ENCODE results near the gene PSD2. TPM values are rescaled to one million over a fixed set of nuclear protein-coding genes. Genes with fewer than 3 reads are reported as not detected.

Gene PSD2
- polyA plus RNA-seq (2013, experiment 1 of 2) = 0.07 TPM
- polyA plus RNA-seq (2013, experiment 2 of 2) = 0.08 TPM

- Histone ChIP-seq H3K23ac (ENCODE audit: low read length in 2 of 2) (no peak within 1 kb of the TSS), H2AFZ (ENCODE audit: low read depth, low read length) (no peak within 1 kb of the TSS), H3K79me1 (replicated peaks; ENCODE audit: low read length, poor library complexity, severe bottlenecking) (no peaks in the 10 kb centered on the region), H2BK120ac (ENCODE audit: low read depth, low read length) (no peak within 1 kb of the TSS), H3K27ac (ENCODE audit: low read length, poor library complexity, severe bottlenecking) (no peak within 1 kb of the TSS), H2BK5ac (ENCODE audit: low read depth, low read length, poor library complexity, severe bottlenecking) (no peak within 1 kb of the TSS), H2BK15ac (ENCODE audit: low read depth, poor library complexity, severe bottlenecking) (no peak within 1 kb of the TSS), H3K14ac (ENCODE audit: low read length in 2 of 2) (no peak within 1 kb of the TSS), H3K36me3 (ENCODE audit: control insufficient read depth in 1 of 2, insufficient read depth in 2 of 2, low read depth in 1 of 2, low read length in 2 of 2) (no peaks in the 10 kb centered on the region), H3K4me1 (ENCODE audit: control insufficient read depth, insufficient read depth, low read depth, low read length) (peaks cover 14% of the 10 kb centered on the region), H4K91ac (ENCODE audit: low read length) (no peak within 1 kb of the TSS), H2AK5ac (ENCODE audit: low read length, severe bottlenecking) (no peak within 1 kb of the TSS), H3K4me3 (ENCODE audit: insufficient read depth in 1 of 2, low read depth in 1 of 2, low read length in 2 of 2) (peak within 1 kb of the TSS in 1 of 2 experiments; percentile 42), H3K4me2 (ENCODE audit: low read length, poor library complexity, severe bottlenecking) (peak within 1 kb of the TSS; percentile 70), H3K9me3 (ENCODE audit: control insufficient read depth, low read length) (peaks cover 4% of the 10 kb centered on the region), H4K8ac (ENCODE audit: low read length) (no peak within 1 kb of the TSS), H3K27me3 (ENCODE audit: control insufficient read depth in 1 of 2, insufficient read depth in 1 of 2, low read length in 2 of 2) (peaks cover 73 to 83% of the 10 kb centered on the region in 2 experiments), H2BK12ac (ENCODE audit: low read length in 2 of 2) (no peak within 1 kb of the TSS), H3K18ac (ENCODE audit: low read depth in 1 of 2, low read length in 2 of 2) (no peak within 1 kb of the TSS), H3K9ac (ENCODE audit: low read length) (no peak within 1 kb of the TSS), H3K4ac (ENCODE audit: low read depth in 1 of 2, low read length in 2 of 2) (no peak within 1 kb of the TSS)
- no peak for DNase-seq
- WGBS = 4% methylated on average over 30 of the region's 83 CpGs
These were observed at the start of gene PSD2 for GRCh38 chr5:139795074-139796001. PSD2 (plus strand) TSS chr5:139795808; CDS start chr5:139809441, 13,633 bp downstream.

- peak overlapping the region in 1 of 2 experiments; percentile 96 for H3K23ac ChIP-seq (ENCODE audit: low read length in 2 of 2)
- peak overlapping the region; percentile 79 for H3K9ac ChIP-seq (ENCODE audit: low read length)
- peak overlapping the region; percentile 25 for H2AK5ac ChIP-seq (ENCODE audit: low read length, severe bottlenecking)
- H3K14ac ChIP-seq (ENCODE audit: low read length in 2 of 2) = peak overlapping the region in 1 of 2 experiments; percentile 78
- H4K8ac ChIP-seq (ENCODE audit: low read length) = peak overlapping the region; percentile 35
- peaks cover 65% of the 10 kb centered on the region for H3K4me1 ChIP-seq (ENCODE audit: control insufficient read depth, insufficient read depth, low read depth, low read length)
- H2BK5ac ChIP-seq (ENCODE audit: low read depth, low read length, poor library complexity, severe bottlenecking) = peak overlapping the region; percentile 87
- no peaks in the 10 kb centered on the region for H3K9me3 ChIP-seq (ENCODE audit: control insufficient read depth, low read length)
- peak overlapping the region; percentile 86 for H3K4me2 ChIP-seq (ENCODE audit: low read length, poor library complexity, severe bottlenecking)
- no peaks in the 10 kb centered on the region for H3K36me3 ChIP-seq (ENCODE audit: control insufficient read depth in 1 of 2, insufficient read depth in 2 of 2, low read depth in 1 of 2, low read length in 2 of 2)
- H3K27ac ChIP-seq (ENCODE audit: low read length, poor library complexity, severe bottlenecking) = peak overlapping the region; percentile 79
- peak overlapping the region; percentile 18 for H4K91ac ChIP-seq (ENCODE audit: low read length)
- peak overlapping the region; percentile 47 to 71 for H3K4me3 ChIP-seq (ENCODE audit: insufficient read depth in 1 of 2, low read depth in 1 of 2, low read length in 2 of 2)
- peak overlapping the region in 1 of 2 experiments; percentile 96 for H2BK12ac ChIP-seq (ENCODE audit: low read length in 2 of 2)
- peak overlapping the region; percentile 65 for H2AFZ ChIP-seq (ENCODE audit: low read depth, low read length)
- no peaks in the 10 kb centered on the region for H3K79me1 ChIP-seq (replicated peaks; ENCODE audit: low read length, poor library complexity, severe bottlenecking)
- WGBS = 5% methylated on average over 17 of the region's 44 CpGs
- H3K4ac ChIP-seq (ENCODE audit: low read depth in 1 of 2, low read length in 2 of 2) = peak overlapping the region in 1 of 2 experiments; percentile 67
- peak overlapping the region; percentile 78 for H2BK120ac ChIP-seq (ENCODE audit: low read depth, low read length)
- peak overlapping the region; percentile 65 to 93 for H3K18ac ChIP-seq (ENCODE audit: low read depth in 1 of 2, low read length in 2 of 2)
- H3K27me3 ChIP-seq (ENCODE audit: control insufficient read depth in 1 of 2, insufficient read depth in 1 of 2, low read length in 2 of 2) = no peaks in the 10 kb centered on the region
- peak; percentile 31 for DNase-seq
- H2BK15ac ChIP-seq (ENCODE audit: low read depth, poor library complexity, severe bottlenecking) = no peak overlapping the region
These were observed 48.7 kb upstream of the PSD2 start for GRCh38 chr5:139746691-139747582.

DNA sequence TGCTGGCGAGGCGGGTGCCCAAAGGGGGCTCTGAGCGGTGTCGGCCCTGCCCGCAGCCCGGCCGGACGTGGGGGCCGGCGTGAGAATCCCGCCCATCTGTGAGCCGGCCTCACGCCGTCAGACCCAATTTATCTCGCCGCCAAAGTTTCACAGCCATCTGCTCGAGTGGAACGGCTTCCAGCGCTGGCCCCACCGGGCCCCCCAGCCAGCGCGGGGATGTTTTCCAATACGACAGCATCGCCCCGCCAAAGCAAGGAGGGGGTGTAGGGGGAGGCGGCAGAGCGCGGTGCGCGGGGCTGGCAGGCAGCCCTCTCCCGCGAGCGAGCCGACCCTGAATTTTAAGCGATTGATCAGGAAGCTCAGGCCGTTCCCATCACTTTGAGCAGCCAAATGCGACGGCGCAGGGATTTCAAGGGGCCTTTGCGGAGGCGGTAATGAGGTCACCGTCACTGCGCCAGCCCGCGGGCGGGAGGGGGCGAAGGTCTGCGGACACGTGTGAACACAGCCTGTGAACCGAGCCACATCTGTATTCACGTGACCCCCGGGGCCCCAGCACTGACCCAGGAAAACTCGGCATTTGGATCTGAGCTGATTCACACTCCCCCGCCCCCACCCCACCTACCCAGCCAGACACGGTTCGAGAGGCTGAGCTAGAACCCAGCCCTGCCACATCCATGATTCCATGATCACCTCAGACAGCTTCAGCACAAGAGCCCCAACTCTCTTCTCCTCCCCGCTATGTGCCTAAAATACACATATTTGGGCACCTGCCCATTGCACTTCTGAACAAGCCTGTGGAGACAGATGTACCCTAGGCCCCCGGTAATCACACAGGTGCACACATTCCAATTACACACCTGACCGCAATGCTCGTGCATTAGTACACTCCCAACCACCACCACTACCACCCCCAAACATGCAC lies 47.8 kb upstream of the PSD2 start:
- H3K79me1 ChIP-seq (replicated peaks; ENCODE audit: low read length, poor library complexity, severe bottlenecking) = no peaks in the 10 kb centered on the region
- no peak overlapping the region for H3K14ac ChIP-seq (ENCODE audit: low read length in 2 of 2)
- H3K23ac ChIP-seq (ENCODE audit: low read length in 2 of 2) = peak overlapping the region in 1 of 2 experiments; percentile 90
- WGBS = 2% methylated on average over 58 of the region's 60 CpGs
- H3K4me2 ChIP-seq (ENCODE audit: low read length, poor library complexity, severe bottlenecking) = peak overlapping the region; percentile 86
- H2BK120ac ChIP-seq (ENCODE audit: low read depth, low read length) = no peak overlapping the region
- peak overlapping the region; percentile 79 for H3K27ac ChIP-seq (ENCODE audit: low read length, poor library complexity, severe bottlenecking)
- H3K36me3 ChIP-seq (ENCODE audit: control insufficient read depth in 1 of 2, insufficient read depth in 2 of 2, low read depth in 1 of 2, low read length in 2 of 2) = no peaks in the 10 kb centered on the region
- H3K18ac ChIP-seq (ENCODE audit: low read depth in 1 of 2, low read length in 2 of 2) = peak overlapping the region; percentile 65 to 93
- peak overlapping the region; percentile 43 to 71 for H3K4me3 ChIP-seq (ENCODE audit: insufficient read depth in 1 of 2, low read depth in 1 of 2, low read length in 2 of 2)
- H3K27me3 ChIP-seq (ENCODE audit: control insufficient read depth in 1 of 2, insufficient read depth in 1 of 2, low read length in 2 of 2) = no peaks in the 10 kb centered on the region
- H4K8ac ChIP-seq (ENCODE audit: low read length) = peak overlapping the region; percentile 35
- H2BK15ac ChIP-seq (ENCODE audit: low read depth, poor library complexity, severe bottlenecking) = peak overlapping the region; percentile 39
- peak overlapping the region in 1 of 2 experiments; percentile 29 for H3K4ac ChIP-seq (ENCODE audit: low read depth in 1 of 2, low read length in 2 of 2)
- peak overlapping the region in 1 of 2 experiments; percentile 81 for H2BK12ac ChIP-seq (ENCODE audit: low read length in 2 of 2)
- H3K9me3 ChIP-seq (ENCODE audit: control insufficient read depth, low read length) = no peaks in the 10 kb centered on the region
- peak overlapping the region; percentile 87 for H2BK5ac ChIP-seq (ENCODE audit: low read depth, low read length, poor library complexity, severe bottlenecking)
- H3K9ac ChIP-seq (ENCODE audit: low read length) = peak overlapping the region; percentile 79
- no peak overlapping the region for H4K91ac ChIP-seq (ENCODE audit: low read length)
- peak; percentile 70 for DNase-seq
- peaks cover 65% of the 10 kb centered on the region for H3K4me1 ChIP-seq (ENCODE audit: control insufficient read depth, insufficient read depth, low read depth, low read length)
- H2AK5ac ChIP-seq (ENCODE audit: low read length, severe bottlenecking) = peak overlapping the region; percentile 72
- peak overlapping the region; percentile 60 for H2AFZ ChIP-seq (ENCODE audit: low read depth, low read length)
